SK-N-SH treated with all-trans-retinoic acid at 6 μM for 48 hours (cell line): Measurements from ENCODE around the gene ZNF771.

Experiments
- ATAC-seq: fragments of 200-7000 bp; cut with Tn5 transposase; 3 replicates; pipeline ENCODE4 v1.9.1; 2020; ENCODE audit warnings: mild to moderate bottlenecking, moderate library complexity
- ARNTL ChIP-seq: fragments of 450-650 bp; formaldehyde crosslinking; IDR thresholded peaks from 2 replicates; pipeline ENCODE4 v1.5.0; 2020; ENCODE audit warnings: low read depth, mild to moderate bottlenecking, moderate library complexity, borderline replicate concordance
- BACH2 ChIP-seq: fragments of 250-450 bp; sonication (Bioruptor Pico); IDR thresholded peaks from 2 replicates; pipeline ENCODE4 v1.9.0; 2021; ENCODE audit warnings: mild to moderate bottlenecking, borderline replicate concordance
- CSRNP3 ChIP-seq: fragments of 250-450 bp; sonication (Bioruptor Pico); IDR thresholded peaks from 2 replicates; pipeline ENCODE4 v1.5.1; 2021; ENCODE audit warnings: mild to moderate bottlenecking, moderate library complexity
- ESRRG ChIP-seq: fragments of 250-450 bp; sonication (Bioruptor Pico); IDR thresholded peaks from 2 replicates; pipeline ENCODE4 v1.6.1; 2021; ENCODE audit warnings: mild to moderate bottlenecking
- ISL1 ChIP-seq: fragments of 250-450 bp; sonication (Bioruptor Pico); IDR thresholded peaks from 2 replicates; pipeline ENCODE4 v2.1.2; 2022; ENCODE audit warnings: mild to moderate bottlenecking, moderate library complexity
- POU6F1 ChIP-seq: fragments of 250-450 bp; sonication (Bioruptor Pico); IDR thresholded peaks from 2 replicates; pipeline ENCODE4 v1.8.0; 2021; ENCODE audit warnings: low read depth, mild to moderate bottlenecking, moderate library complexity, borderline replicate concordance
- PPARA ChIP-seq: fragments of 250-450 bp; sonication (Bioruptor Pico); IDR thresholded peaks from 2 replicates; pipeline ENCODE4 v1.5.0; 2020; ENCODE audit warnings: mild to moderate bottlenecking, borderline replicate concordance
- RARB ChIP-seq: fragments of 250-450 bp; sonication (Bioruptor Pico); IDR thresholded peaks from 2 replicates; pipeline ENCODE4 v1.8.0; 2021; ENCODE audit warnings: mild to moderate bottlenecking, moderate library complexity
- TOX ChIP-seq: fragments of 250-450 bp; sonication (Bioruptor Pico); IDR thresholded peaks from 2 replicates; pipeline ENCODE4 v1.8.0; 2021; ENCODE audit warnings: mild to moderate bottlenecking, moderate library complexity, borderline replicate concordance
- ZC3H10 ChIP-seq: fragments of 250-450 bp; sonication (Bioruptor Pico); IDR thresholded peaks from 2 replicates; pipeline ENCODE4 v1.5.1; 2021; ENCODE audit warnings: mild to moderate bottlenecking, moderate library complexity
- ZFP3 ChIP-seq: fragments of 250-450 bp; sonication (Bioruptor Pico); IDR thresholded peaks from 2 replicates; pipeline ENCODE4 v1.5.0; 2020; ENCODE audit warnings: mild to moderate bottlenecking, moderate library complexity
- ZNF565 ChIP-seq: fragments of 450-650 bp; formaldehyde crosslinking; conservative IDR thresholded peaks from 2 replicates; pipeline ENCODE4 v1.5.0; 2020; ENCODE audit warnings: low read depth, mild to moderate bottlenecking, moderate library complexity
- ZNF70 ChIP-seq: fragments of 450-650 bp; formaldehyde crosslinking; IDR thresholded peaks from 2 replicates; pipeline ENCODE4 v1.5.0; 2020; ENCODE audit warnings: mild to moderate bottlenecking, moderate library complexity
- ZNF8 ChIP-seq: fragments of 450-650 bp; formaldehyde crosslinking; IDR thresholded peaks from 2 replicates; pipeline ENCODE4 v1.5.0; 2020; ENCODE audit warnings: mild to moderate bottlenecking, moderate library complexity
- TF ChIP-seq, protein P1 (sequence below): fragments of 250-450 bp; sonication (Bioruptor Pico); IDR thresholded peaks from 2 replicates; pipeline ENCODE4 v1.5.0; 2020; ENCODE audit warnings: mild to moderate bottlenecking, moderate library complexity
- TF ChIP-seq, protein P2 (sequence below): fragments of 250-450 bp; sonication (Bioruptor Pico); IDR thresholded peaks from 2 replicates; pipeline ENCODE4 v1.5.1; 2020; ENCODE audit warnings: low read depth, mild to moderate bottlenecking, moderate library complexity
- TF ChIP-seq, protein P3 (sequence below): fragments of 250-450 bp; sonication (Bioruptor Pico); IDR thresholded peaks from 2 replicates; pipeline ENCODE4 v1.8.0; 2020; ENCODE audit warnings: mild to moderate bottlenecking, moderate library complexity, borderline replicate concordance

ZNF771 gene

GRCh38 chr16:30397056-30397455, 10.3 kb upstream of the ZNF771 start:
- no peak for TF ChIP-seq BACH2 (CRISPR knock-in tag)
- TF ChIP-seq CSRNP3 (CRISPR knock-in tag) = no peak
- no peak for TF ChIP-seq ZNF8 (CRISPR knock-in tag)
- TF ChIP-seq RARB (CRISPR knock-in tag) = no peak
- TF ChIP-seq, protein P1, sequence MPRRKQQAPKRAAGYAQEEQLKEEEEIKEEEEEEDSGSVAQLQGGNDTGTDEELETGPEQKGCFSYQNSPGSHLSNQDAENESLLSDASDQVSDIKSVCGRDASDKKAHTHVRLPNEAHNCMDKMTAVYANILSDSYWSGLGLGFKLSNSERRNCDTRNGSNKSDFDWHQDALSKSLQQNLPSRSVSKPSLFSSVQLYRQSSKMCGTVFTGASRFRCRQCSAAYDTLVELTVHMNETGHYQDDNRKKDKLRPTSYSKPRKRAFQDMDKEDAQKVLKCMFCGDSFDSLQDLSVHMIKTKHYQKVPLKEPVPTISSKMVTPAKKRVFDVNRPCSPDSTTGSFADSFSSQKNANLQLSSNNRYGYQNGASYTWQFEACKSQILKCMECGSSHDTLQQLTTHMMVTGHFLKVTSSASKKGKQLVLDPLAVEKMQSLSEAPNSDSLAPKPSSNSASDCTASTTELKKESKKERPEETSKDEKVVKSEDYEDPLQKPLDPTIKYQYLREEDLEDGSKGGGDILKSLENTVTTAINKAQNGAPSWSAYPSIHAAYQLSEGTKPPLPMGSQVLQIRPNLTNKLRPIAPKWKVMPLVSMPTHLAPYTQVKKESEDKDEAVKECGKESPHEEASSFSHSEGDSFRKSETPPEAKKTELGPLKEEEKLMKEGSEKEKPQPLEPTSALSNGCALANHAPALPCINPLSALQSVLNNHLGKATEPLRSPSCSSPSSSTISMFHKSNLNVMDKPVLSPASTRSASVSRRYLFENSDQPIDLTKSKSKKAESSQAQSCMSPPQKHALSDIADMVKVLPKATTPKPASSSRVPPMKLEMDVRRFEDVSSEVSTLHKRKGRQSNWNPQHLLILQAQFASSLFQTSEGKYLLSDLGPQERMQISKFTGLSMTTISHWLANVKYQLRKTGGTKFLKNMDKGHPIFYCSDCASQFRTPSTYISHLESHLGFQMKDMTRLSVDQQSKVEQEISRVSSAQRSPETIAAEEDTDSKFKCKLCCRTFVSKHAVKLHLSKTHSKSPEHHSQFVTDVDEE (CRISPR knock-in tag) = no peak
- TF ChIP-seq, protein P2, sequence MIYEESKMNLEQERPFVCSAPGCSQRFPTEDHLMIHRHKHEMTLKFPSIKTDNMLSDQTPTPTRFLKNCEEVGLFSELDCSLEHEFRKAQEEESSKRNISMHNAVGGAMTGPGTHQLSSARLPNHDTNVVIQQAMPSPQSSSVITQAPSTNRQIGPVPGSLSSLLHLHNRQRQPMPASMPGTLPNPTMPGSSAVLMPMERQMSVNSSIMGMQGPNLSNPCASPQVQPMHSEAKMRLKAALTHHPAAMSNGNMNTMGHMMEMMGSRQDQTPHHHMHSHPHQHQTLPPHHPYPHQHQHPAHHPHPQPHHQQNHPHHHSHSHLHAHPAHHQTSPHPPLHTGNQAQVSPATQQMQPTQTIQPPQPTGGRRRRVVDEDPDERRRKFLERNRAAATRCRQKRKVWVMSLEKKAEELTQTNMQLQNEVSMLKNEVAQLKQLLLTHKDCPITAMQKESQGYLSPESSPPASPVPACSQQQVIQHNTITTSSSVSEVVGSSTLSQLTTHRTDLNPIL (CRISPR knock-in tag) = no peak
- TF ChIP-seq ZFP3 (CRISPR knock-in tag) = no peak
- no peak for TF ChIP-seq ZNF70 (CRISPR knock-in tag)
- no peak for TF ChIP-seq ISL1 (CRISPR knock-in tag)
- no peak for TF ChIP-seq ZNF565 (CRISPR knock-in tag)
- TF ChIP-seq, protein P3, sequence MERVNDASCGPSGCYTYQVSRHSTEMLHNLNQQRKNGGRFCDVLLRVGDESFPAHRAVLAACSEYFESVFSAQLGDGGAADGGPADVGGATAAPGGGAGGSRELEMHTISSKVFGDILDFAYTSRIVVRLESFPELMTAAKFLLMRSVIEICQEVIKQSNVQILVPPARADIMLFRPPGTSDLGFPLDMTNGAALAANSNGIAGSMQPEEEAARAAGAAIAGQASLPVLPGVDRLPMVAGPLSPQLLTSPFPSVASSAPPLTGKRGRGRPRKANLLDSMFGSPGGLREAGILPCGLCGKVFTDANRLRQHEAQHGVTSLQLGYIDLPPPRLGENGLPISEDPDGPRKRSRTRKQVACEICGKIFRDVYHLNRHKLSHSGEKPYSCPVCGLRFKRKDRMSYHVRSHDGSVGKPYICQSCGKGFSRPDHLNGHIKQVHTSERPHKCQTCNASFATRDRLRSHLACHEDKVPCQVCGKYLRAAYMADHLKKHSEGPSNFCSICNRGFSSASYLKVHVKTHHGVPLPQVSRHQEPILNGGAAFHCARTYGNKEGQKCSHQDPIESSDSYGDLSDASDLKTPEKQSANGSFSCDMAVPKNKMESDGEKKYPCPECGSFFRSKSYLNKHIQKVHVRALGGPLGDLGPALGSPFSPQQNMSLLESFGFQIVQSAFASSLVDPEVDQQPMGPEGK = no peak
- TF ChIP-seq POU6F1 = no peak
- no peak for TF ChIP-seq PPARA (CRISPR knock-in tag)
- TF ChIP-seq ARNTL (CRISPR knock-in tag) = no peak
- no peak for TF ChIP-seq ZC3H10 (CRISPR knock-in tag)
- ATAC-seq = no peak

- no peak for ATAC-seq
Observed at GRCh38 chr16:30397776-30398660, 9.4 kb upstream of the ZNF771 start.

More at GRCh38 chr16:30397776-30398660, 9.4 kb upstream of the ZNF771 start:
- TF ChIP-seq, protein P2 (CRISPR knock-in tag) = no peak
- no peak for TF ChIP-seq BACH2 (CRISPR knock-in tag)
- TF ChIP-seq CSRNP3 (CRISPR knock-in tag) = no peak
- TF ChIP-seq ZFP3 (CRISPR knock-in tag) = no peak
- TF ChIP-seq, protein P3 = no peak
- no peak for TF ChIP-seq ISL1 (CRISPR knock-in tag)
- no peak for TF ChIP-seq TOX (CRISPR knock-in tag)
- no peak for TF ChIP-seq ZNF8 (CRISPR knock-in tag)
- no peak for TF ChIP-seq ZC3H10 (CRISPR knock-in tag)
- TF ChIP-seq ESRRG (CRISPR knock-in tag) = no peak
